H1 (cell line): Measurements from ENCODE around the gene GLDC. TPM values are rescaled to one million over a fixed set of nuclear protein-coding genes. Genes with fewer than 3 reads are reported as not detected.

Experiments
- CTCF ChIA-PET: fragments of 300-600 bp; sonication (Branson Sonifier 250); formaldehyde crosslinking; loops from one replicate; lab custom pipeline; 2021; ENCODE audit not compliant: partially characterized antibody; lab: Charles Lee
- POLR2A ChIA-PET: fragments of 300-600 bp; sonication (Branson Sonifier 250); formaldehyde crosslinking; loops from one replicate; lab custom pipeline; 2021; ENCODE audit warnings: inconsistent platforms; ENCODE audit not compliant: partially characterized antibody; lab: Charles Lee
- DNase-seq, 2 experiments: peaks; one replicate each; pipeline versions ENCODE4 v3.0.0 to v3.0.0-alpha.2; 2010 to 2022; ENCODE audit warnings: low spot score in 2 of 2, low read depth in 1 of 2, mixed read lengths in 1 of 2
- FAIRE-seq: peaks from 2 replicates; lab custom pipeline; 2011; peaks lifted over from hg19 to GRCh38; lab: Jason Lieb, UNC
- H2AFZ ChIP-seq: 2 replicates; pipeline ENCODE4 v1.8.1; 2012; ENCODE audit warnings: low read length, inconsistent platforms
- H2AK5ac ChIP-seq: 2 replicates; pipeline ENCODE4 v1.6.1; 2013; ENCODE audit warnings: low read depth, low read length
- H2BK120ac ChIP-seq: replicated peaks from 2 replicates; pipeline ENCODE3; 2013; ENCODE audit warnings: low read depth, low read length, inconsistent platforms
- H2BK12ac ChIP-seq: 2 replicates; pipeline ENCODE4 v1.6.1; 2013; ENCODE audit warnings: low read depth, low read length
- H2BK15ac ChIP-seq: 2 replicates; pipeline ENCODE4 v1.6.1; 2013; ENCODE audit warnings: low read length
- H2BK20ac ChIP-seq: 2 replicates; pipeline ENCODE4 v1.6.1; 2013; ENCODE audit warnings: low read length
- H2BK5ac ChIP-seq: 2 replicates; pipeline ENCODE4 v1.6.1; 2013; ENCODE audit warnings: low read depth, low read length
- H3K14ac ChIP-seq: 2 replicates; pipeline ENCODE4 v1.6.1; 2013; ENCODE audit warnings: inconsistent platforms; ENCODE audit not compliant: insufficient read length
- H3K18ac ChIP-seq: 2 replicates; pipeline ENCODE4 v1.6.1; 2013; ENCODE audit warnings: low read length; ENCODE audit errors: extremely low read depth
- H3K23ac ChIP-seq: 2 replicates; pipeline ENCODE4 v1.6.1; 2013; ENCODE audit warnings: inconsistent platforms; ENCODE audit not compliant: insufficient read length
- H3K23me2 ChIP-seq: 2 replicates; pipeline ENCODE4 v1.6.1; 2013; ENCODE audit warnings: low read depth, low read length
- H3K27ac ChIP-seq: 2 replicates; pipeline ENCODE4 v1.6.1; 2011; ENCODE audit warnings: low read depth, low read length, inconsistent platforms
- H3K27me3 ChIP-seq, 4 experiments: replicated peaks in 1 of 4; 1 replicate in 1 of 4; 2 replicates in 3 of 4; pipeline versions ENCODE4 v1.6.1 to v1.8.1; 2011 to 2013; ENCODE audit warnings: low read length in 3 of 4, mild to moderate bottlenecking in 3 of 4, inconsistent platforms in 2 of 4, mixed read lengths in 2 of 4, moderate library complexity in 1 of 4; ENCODE audit not compliant: control insufficient read depth in 3 of 4, insufficient read depth in 3 of 4; ENCODE audit errors: extremely low read depth in 1 of 4
- H3K36me3 ChIP-seq, 4 experiments: 2 replicates each; pipeline versions ENCODE4 v1.6.1 to v1.8.1; 2011 to 2013; ENCODE audit warnings: mild to moderate bottlenecking in 4 of 4, low read length in 3 of 4, moderate library complexity in 2 of 4, control low read depth in 1 of 4, inconsistent platforms in 1 of 4; ENCODE audit not compliant: insufficient read depth in 4 of 4, control insufficient read depth in 2 of 4
- H3K4ac ChIP-seq: replicated peaks from 2 replicates; pipeline ENCODE3; 2013; ENCODE audit warnings: low read length, low read depth, mixed read lengths, inconsistent platforms; ENCODE audit not compliant: insufficient read length
- H3K4me1 ChIP-seq, 4 experiments: replicated peaks in 1 of 4; 1 replicate in 1 of 4; 2 replicates in 3 of 4; pipeline versions ENCODE4 v1.6.1 to v1.8.1; 2011 to 2013; ENCODE audit warnings: low read length in 3 of 4, inconsistent platforms in 2 of 4, mixed read lengths in 1 of 4; ENCODE audit not compliant: insufficient read depth in 4 of 4, control insufficient read depth in 3 of 4
- H3K4me2 ChIP-seq, 2 experiments: 2 replicates each; pipeline versions ENCODE4 v1.6.1 to v1.8.1; 2011 to 2013; ENCODE audit warnings: low read depth in 2 of 2, low read length in 2 of 2, control low read depth in 1 of 2, inconsistent platforms in 1 of 2, mild to moderate bottlenecking in 1 of 2; ENCODE audit not compliant: insufficient read depth in 1 of 2
- H3K4me3 ChIP-seq, 4 experiments: fragments of 200-600, 300-600 bp in 1 of 4; sonication (generic), shearing (Covaris generic), sonication (Bioruptor Twin) in 1 of 4; 2 replicates each; pipeline versions ENCODE4 v1.5.1 to v1.8.1; 2011 to 2016; ENCODE audit warnings: low read length in 4 of 4, low read depth in 3 of 4, control low read depth in 2 of 4, inconsistent platforms in 2 of 4, mild to moderate bottlenecking in 2 of 4, mixed read lengths in 1 of 4, moderate library complexity in 1 of 4; ENCODE audit not compliant: insufficient read depth in 2 of 4; ENCODE audit errors: extremely low read depth in 1 of 4
- H3K56ac ChIP-seq: replicated peaks from 2 replicates; pipeline ENCODE3; 2013; ENCODE audit warnings: low read depth, mild to moderate bottlenecking, mixed read lengths, low read length, inconsistent platforms; ENCODE audit not compliant: insufficient read length
- H3K79me1 ChIP-seq: 2 replicates; pipeline ENCODE4 v1.6.1; 2013; ENCODE audit warnings: low read depth, low read length, control low read depth
- H3K79me2 ChIP-seq, 2 experiments: 2 replicates each; pipeline versions ENCODE4 v1.6.1 to v1.8.1; 2012 to 2013; ENCODE audit warnings: low read length in 2 of 2, mild to moderate bottlenecking in 2 of 2, inconsistent platforms in 1 of 2; ENCODE audit not compliant: insufficient read depth in 2 of 2, control insufficient read depth in 1 of 2
- H3K9ac ChIP-seq, 4 experiments: replicated peaks in 1 of 4; 1 replicate in 1 of 4; 2 replicates in 3 of 4; pipeline versions ENCODE4 v1.6.1 to v1.8.1; 2011 to 2013; ENCODE audit warnings: low read depth in 3 of 4, low read length in 3 of 4, control low read depth in 2 of 4, mild to moderate bottlenecking in 2 of 4, moderate library complexity in 2 of 4, inconsistent platforms in 1 of 4; ENCODE audit errors: extremely low read depth in 1 of 4
- H3K9me3 ChIP-seq, 2 experiments: 2 replicates each; pipeline versions ENCODE4 v1.6.1 to v1.8.1; 2012 to 2013; ENCODE audit warnings: mild to moderate bottlenecking in 2 of 2, moderate library complexity in 2 of 2, control low read depth in 1 of 2, inconsistent platforms in 1 of 2, low read depth in 1 of 2, low read length in 1 of 2, mixed read lengths in 1 of 2; ENCODE audit not compliant: insufficient read depth in 2 of 2
- H4K20me1 ChIP-seq, 2 experiments: replicated peaks in 1 of 2; 2 replicates each; pipeline versions ENCODE3 to v1.8.1; 2011 to 2013; ENCODE audit warnings: inconsistent platforms in 2 of 2, low read length in 2 of 2, mild to moderate bottlenecking in 1 of 2; ENCODE audit not compliant: insufficient read depth in 2 of 2, control insufficient read depth in 1 of 2
- H4K5ac ChIP-seq: 2 replicates; pipeline ENCODE4 v1.6.1; 2013; ENCODE audit warnings: low read length, low read depth, mixed read lengths, inconsistent platforms; ENCODE audit not compliant: insufficient read length
- H4K8ac ChIP-seq: 2 replicates; pipeline ENCODE4 v1.8.0; 2013; ENCODE audit warnings: mild to moderate bottlenecking, moderate library complexity, low read length, inconsistent platforms; ENCODE audit not compliant: insufficient read depth; ENCODE audit errors: extremely low read depth
- H4K91ac ChIP-seq: replicated peaks from 2 replicates; pipeline ENCODE3; 2013; ENCODE audit warnings: low read length, mixed read lengths, inconsistent platforms; ENCODE audit not compliant: insufficient read length
- EZH2 ChIP-seq: fragments of 200-600 bp; sonication (generic); IDR thresholded peaks from 2 replicates; pipeline ENCODE4 v1.7.1; 2012; ENCODE audit warnings: low read depth, mild to moderate bottlenecking, moderate library complexity, low read length, inconsistent platforms; ENCODE audit not compliant: severe bottlenecking
- GABPA ChIP-seq: IDR thresholded peaks from 2 replicates; pipeline ENCODE4 v1.6.1; 2011; ENCODE audit warnings: mild to moderate bottlenecking, low read length, moderate library complexity, borderline replicate concordance; ENCODE audit not compliant: insufficient read depth
- HDAC2 ChIP-seq, 2 experiments: fragments of 300-600 bp in 1 of 2; sonication (generic) in 1 of 2; IDR thresholded peaks; 2 replicates each; pipeline ENCODE4 v1.6.1; 2011 to 2012; ENCODE audit warnings: low read depth in 2 of 2, low read length in 2 of 2, mild to moderate bottlenecking in 2 of 2, moderate library complexity in 2 of 2, borderline replicate concordance in 1 of 2, inconsistent platforms in 1 of 2
- HDAC6 ChIP-seq: IDR thresholded peaks from one replicate; pipeline ENCODE4 v1.7.1; 2012; ENCODE audit warnings: low read depth, mild to moderate bottlenecking, inconsistent platforms, low read length, moderate library complexity
- RBBP5 ChIP-seq: IDR thresholded peaks from 2 replicates; pipeline ENCODE4 v1.7.1; 2012; ENCODE audit warnings: low read depth, mild to moderate bottlenecking, inconsistent platforms, low read length, moderate library complexity, borderline replicate concordance
- SIRT6 ChIP-seq: IDR thresholded peaks from one replicate; pipeline ENCODE4 v1.7.1; 2012; ENCODE audit warnings: low read length, inconsistent platforms
- SP2 ChIP-seq: IDR thresholded peaks from 2 replicates; pipeline ENCODE4 v1.6.1; 2012; ENCODE audit warnings: mild to moderate bottlenecking, low read length, inconsistent platforms
- TEAD4 ChIP-seq: IDR thresholded peaks from 2 replicates; pipeline ENCODE4 v1.6.1; 2012; ENCODE audit warnings: low read depth, low read length, inconsistent platforms, mixed read lengths
- WGBS, 2 experiments: shearing (Covaris generic) in 1 of 2; methylation state at CpG; one replicate each; pipeline versions ENCODE4 v1.1.6 to v1.1.7; 2013 to 2015; ENCODE audit warnings: low lambda C conversion rate in 2 of 2, mixed read lengths in 2 of 2, inconsistent platforms in 1 of 2, low coverage in 1 of 2, missing lambda C conversion rate in 1 of 2; ENCODE audit not compliant: insufficient replicate concordance in 2 of 2, insufficient coverage in 1 of 2, insufficient read length in 1 of 2; ENCODE audit errors: extremely low coverage in 1 of 2, missing lambda C conversion rate in 1 of 2; 5-methylcytosine and 5-hydroxymethylcytosine counted together
- polyA plus RNA-seq, 7 experiments: library from polyadenylated mRNA; depleted of rRNA in 3 of 7; stranded (reverse) in 5 of 7; unstranded in 2 of 7; fragments of >200 nt in 5 of 7; fragments of 200-250 nt in 2 of 7; gene quantifications; 1 replicate in 5 of 7; 2 replicates in 1 of 7; 4 replicates in 1 of 7; pipeline versions ENCODE4 v1.2.1 to v1.2.3, GENCODE V29; 2011 to 2013; ENCODE audit warnings: missing spikeins in 2 of 7, mixed read lengths in 2 of 7
- total RNA-seq: library from RNA; stranded (reverse); fragmentation: NEBNext Ultra II Directional; extraction: Animal tissue kit (Norgen Biotek cat#: 25700); gene quantifications from 2 replicates; pipeline ENCODE4 v1.2.1, GENCODE V29; 2021
- TF ChIP-seq, protein P1 (sequence below): IDR thresholded peaks from 2 replicates; pipeline ENCODE4 v1.6.1; 2011; ENCODE audit warnings: low read length, improper control_type of control experiment

Gene GLDC
- total and polyA plus RNA-seq, 2 of the 8 experiments (the other 6 are each of a cell fraction or from before 2014, with no cell fraction given): 48.8 to 101 TPM

GRCh38 chr9:6614489-6614888 is 31.0 kb downstream of the GLDC start:
- H2AK5ac ChIP-seq: no peak overlapping the region
- H3K27me3 ChIP-seq: no peaks in the 10 kb centered on the region
- FAIRE-seq (no peak), DNase-seq (no peak)
- H2BK12ac ChIP-seq: no peak overlapping the region
- H3K18ac ChIP-seq: no peak overlapping the region
- H2BK5ac ChIP-seq: no peak overlapping the region
- CTCF ChIA-PET: interaction anchor here (0.7 kb wide), 1 partner anchor 27 kb away, joined by 3 read pairs; no protein-coding TSS in a partner anchor
- H2AFZ ChIP-seq: no peak overlapping the region
- no peaks in the 10 kb centered on the region for H4K20me1 ChIP-seq
- no peak overlapping the region for H2BK120ac ChIP-seq
- TF ChIP-seq HDAC6: no peak
- no peak for TF ChIP-seq TEAD4
- no peak for TF ChIP-seq EZH2
- TF ChIP-seq RBBP5: no peak
- no peak for TF ChIP-seq SP2
- TF ChIP-seq SIRT6: no peak
- no peak for TF ChIP-seq HDAC2 (IDR thresholded peaks at IDR 0.05; ENCODE audit: borderline replicate concordance in 1 of 2, low read depth in 2 of 2, low read length in 2 of 2)
- TF ChIP-seq, protein P1, sequence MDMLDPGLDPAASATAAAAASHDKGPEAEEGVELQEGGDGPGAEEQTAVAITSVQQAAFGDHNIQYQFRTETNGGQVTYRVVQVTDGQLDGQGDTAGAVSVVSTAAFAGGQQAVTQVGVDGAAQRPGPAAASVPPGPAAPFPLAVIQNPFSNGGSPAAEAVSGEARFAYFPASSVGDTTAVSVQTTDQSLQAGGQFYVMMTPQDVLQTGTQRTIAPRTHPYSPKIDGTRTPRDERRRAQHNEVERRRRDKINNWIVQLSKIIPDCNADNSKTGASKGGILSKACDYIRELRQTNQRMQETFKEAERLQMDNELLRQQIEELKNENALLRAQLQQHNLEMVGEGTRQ: no peak
- TF ChIP-seq GABPA: no peak
- H4K5ac ChIP-seq: no peak overlapping the region
- no peak overlapping the region for H3K4me3 ChIP-seq
- no peaks in the 10 kb centered on the region for H3K79me2 ChIP-seq
- H3K23me2 ChIP-seq: no peaks in the 10 kb centered on the region; the same call in 1 of the 2 replicates
- no peak overlapping the region for H3K14ac ChIP-seq
- H3K4me2 ChIP-seq: no peak overlapping the region
- no peak overlapping the region for H3K9ac ChIP-seq
- H4K8ac ChIP-seq: no peak overlapping the region; the same call in 1 of the 2 replicates
- H2BK20ac ChIP-seq: no peak overlapping the region
- no peak overlapping the region for H3K27ac ChIP-seq
- POLR2A ChIA-PET: interaction anchor here (0.7 kb wide), 1 partner anchor 67 kb away, joined by 3 read pairs; no protein-coding TSS in a partner anchor
- H3K9me3 ChIP-seq: no peaks in the 10 kb centered on the region
- H3K4ac ChIP-seq: no peak overlapping the region
- no peak overlapping the region for H3K23ac ChIP-seq
- 90% methylated on average over 5 of the region's 5 CpGs; no CpG with 5 or more reads in 1 of the 2 experiments for WGBS, 2 experiments
- no peak overlapping the region for H2BK15ac ChIP-seq
- H3K79me1 ChIP-seq: no peaks in the 10 kb centered on the region
- peaks cover 0 to 3% (median under 1%) of the 10 kb centered on the region in 4 experiments; a peak in 1 of 7 replicates for H3K4me1 ChIP-seq
- peaks cover 0 to 5% (median 0%) of the 10 kb centered on the region in 4 experiments; a peak in 4 of 8 replicates for H3K36me3 ChIP-seq
- no peak overlapping the region for H3K56ac ChIP-seq
- no peak overlapping the region for H4K91ac ChIP-seq
